Spleen (tissue), 11 donors: ENCODE measurements around the gene BATF2. TPM values are rescaled to one million over a fixed set of nuclear protein-coding genes. Genes with fewer than 3 reads are reported as not detected.
A peak's percentile ranks its signal among the peaks of the same experiment; 100 is the strongest.

Source experiments
- DNase-seq: peaks from one replicate; pipeline ENCODE4 v3.0.0-alpha.2; 2020
- H3K27ac ChIP-seq, 8 donors: fragments of 200-600 bp; sonication (generic) in 7 of 8; 1 replicate in 4 of 8; 2 replicates in 4 of 8; pipeline versions ENCODE4 v1.5.0 to v1.8.0; 2016 to 2021; ENCODE audit warnings: inconsistent platforms in 4 of 8, mild to moderate bottlenecking in 4 of 8, moderate library complexity in 1 of 8
- H3K27me3 ChIP-seq, 7 donors: fragments of 200-600 bp; sonication (generic) in 6 of 7; replicated peaks in 1 of 7; 1 replicate in 4 of 7; 2 replicates in 3 of 7; pipeline versions ENCODE4 v1.5.0 to v1.8.0; 2016 to 2021; ENCODE audit warnings: inconsistent platforms in 3 of 7, mild to moderate bottlenecking in 1 of 7
- H3K36me3 ChIP-seq, 6 donors: fragments of 200-600 bp; sonication (generic) in 5 of 6; 1 replicate in 4 of 6; 2 replicates in 2 of 6; pipeline versions ENCODE4 v1.5.0 to v1.8.0; 2016 to 2021; ENCODE audit warnings: inconsistent platforms in 2 of 6
- H3K4me1 ChIP-seq, 6 donors: fragments of 200-600 bp; sonication (generic) in 5 of 6; 1 replicate in 3 of 6; 2 replicates in 3 of 6; pipeline versions ENCODE4 v1.5.0 to v1.8.0; 2016 to 2021; ENCODE audit warnings: inconsistent platforms in 3 of 6
- H3K4me3 ChIP-seq, 8 donors: fragments of 200-600 bp; sonication (generic) in 7 of 8; 1 replicate in 4 of 8; 2 replicates in 4 of 8; pipeline versions ENCODE4 v1.5.0 to v1.8.0; 2016 to 2021; ENCODE audit warnings: inconsistent platforms in 4 of 8, mild to moderate bottlenecking in 4 of 8, moderate library complexity in 2 of 8
- H3K9me3 ChIP-seq, 8 donors: fragments of 200-600 bp; sonication (generic) in 7 of 8; 1 replicate in 4 of 8; 2 replicates in 4 of 8; pipeline versions ENCODE4 v1.5.0 to v1.8.0; 2016 to 2021; ENCODE audit warnings: inconsistent platforms in 4 of 8
- POLR2A ChIP-seq, 3 donors: fragments of 450-650 bp; IDR thresholded peaks; one replicate each; pipeline ENCODE4 v1.5.1; 2017; ENCODE audit warnings: antibody characterized with exemption in 3 of 3, mild to moderate bottlenecking in 1 of 3
- POLR2AphosphoS5 ChIP-seq, 3 donors: sonication (generic); formaldehyde crosslinking; IDR thresholded peaks; one replicate each; pipeline ENCODE4 v1.5.1; 2017; ENCODE audit warnings: antibody characterized with exemption in 3 of 3
- WGBS, 5 donors: extraction: QIAGEN DNeasy Blood & Tissue Kit in 3 of 5; methylation state at CpG; one replicate each; pipeline versions ENCODE4 v1.1.5 to v1.1.7; 2013 to 2018; 5-methylcytosine and 5-hydroxymethylcytosine counted together
- intact Hi-C: fragments of 100-400 bp; cut with DNase I; formaldehyde crosslinking; loops from one replicate; pipeline ENCODE4 v1.15.0; 2023; ENCODE audit warnings: low total_unique reads
- polyA plus RNA-seq, 3 donors: library from polyadenylated mRNA; stranded (reverse); fragments of 200-250 nt; gene quantifications; one replicate each; pipeline ENCODE4 v1.2.1, GENCODE V29; 2013
- total RNA-seq, 7 donors: library from RNA; depleted of rRNA in 3 of 7; stranded (reverse); fragments of >200 nt in 3 of 7; fragmentation: NEBNext Ultra II Directional in 4 of 7; extraction: Animal tissue kit (Norgen Biotek cat#: 25700) in 4 of 7; gene quantifications; one replicate each; pipeline versions ENCODE4 v1.1.0 to v1.2.1, GENCODE V29; 2016 to 2021
- TF ChIP-seq, protein P1 (sequence below), 11 experiments: fragments of 200-600 bp in 7 of 11; fragments of 450-650 bp in 4 of 11; sonication (generic) in 4 of 11; IDR thresholded peaks in 8 of 11; conservative IDR thresholded peaks in 3 of 11; 1 replicate in 7 of 11; 2 replicates in 4 of 11; pipeline versions ENCODE4 v1.4.0 to v1.8.0; 2016 to 2021; ENCODE audit warnings: antibody characterized with exemption in 11 of 11, inconsistent platforms in 4 of 11, mild to moderate bottlenecking in 1 of 11
- donor health status: healthy with polysubstance abuse.
- donor health status: DM: no; HTN: no; CAD: no; lungs with moderate emphysema.
- donor health status: DM: no; HTN: no; CAD: no.
- donor health status: Bipolar disorder and iron deficiency.
- donor health status: healthy.
- donor health status: DM: no; HTN: no; CAD: no.
- donor health status: DM: yes; HTN: yes; CAD: no.

BATF2 gene
- total and polyA plus RNA-seq, 10 donors: 4.3 to 23.1 (median 16.0) TPM

DNA sequence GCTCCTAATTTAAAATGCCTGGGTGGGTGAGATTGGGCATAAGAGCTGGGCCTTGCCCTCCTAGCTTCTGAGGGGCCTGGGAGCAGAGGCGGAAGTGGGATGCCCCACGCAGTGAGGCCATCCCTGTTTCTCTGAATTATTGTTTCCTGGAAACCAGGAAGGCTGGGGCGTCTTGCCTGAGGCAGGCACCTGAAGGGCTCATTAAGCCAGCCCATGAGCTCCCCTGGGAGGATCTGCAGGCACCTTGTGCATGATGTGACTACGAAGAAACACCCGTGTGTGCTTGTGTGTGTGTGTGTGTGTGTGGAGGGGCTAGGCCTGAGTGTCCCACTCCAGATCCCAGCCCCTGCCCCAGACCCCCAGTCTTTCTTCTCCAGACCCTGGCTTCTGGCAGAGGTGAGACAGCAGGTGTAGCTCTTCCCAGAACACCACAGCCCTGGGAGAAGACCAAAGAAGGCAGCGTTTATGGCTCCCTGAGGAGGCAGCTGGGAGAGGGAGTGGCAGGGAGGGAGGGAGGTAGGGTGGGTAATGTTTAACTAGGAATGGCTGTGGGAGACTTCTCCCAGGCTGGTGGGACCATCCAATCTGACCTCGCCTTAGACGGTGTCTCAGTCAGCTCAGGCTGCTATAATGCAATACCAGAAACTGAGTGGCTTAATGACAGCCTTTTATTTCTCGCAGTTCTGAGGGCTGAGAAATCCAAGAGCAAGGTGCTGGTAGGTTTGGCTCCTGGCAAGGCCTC is 2.1 kb upstream of the BATF2 start:
- no peak for DNase-seq
- H3K36me3 ChIP-seq: peaks cover 0 to 10% (median 0%) of the 10 kb centered on the region in 6 donors
- intact Hi-C loops: loop anchor here (10.0 kb wide), 1 partner anchor 64 kb away; the partner anchor contains the start of gene GPHA2
- no peak overlapping the region for H3K4me3 ChIP-seq
- H3K9me3 ChIP-seq: no peaks in the 10 kb centered on the region
- peaks cover 16 to 68% (median 32%) of the 10 kb centered on the region in 6 donors for H3K4me1 ChIP-seq
- peak overlapping the region in 2 of 8 donors; percentile 36 to 87 for H3K27ac ChIP-seq
- H3K27me3 ChIP-seq: no peaks in the 10 kb centered on the region
- 65 to 74% (median 71%) methylated on average over 8 to 9 of the region's 9 CpGs for WGBS, 5 donors
- TF ChIP-seq, protein P1, sequence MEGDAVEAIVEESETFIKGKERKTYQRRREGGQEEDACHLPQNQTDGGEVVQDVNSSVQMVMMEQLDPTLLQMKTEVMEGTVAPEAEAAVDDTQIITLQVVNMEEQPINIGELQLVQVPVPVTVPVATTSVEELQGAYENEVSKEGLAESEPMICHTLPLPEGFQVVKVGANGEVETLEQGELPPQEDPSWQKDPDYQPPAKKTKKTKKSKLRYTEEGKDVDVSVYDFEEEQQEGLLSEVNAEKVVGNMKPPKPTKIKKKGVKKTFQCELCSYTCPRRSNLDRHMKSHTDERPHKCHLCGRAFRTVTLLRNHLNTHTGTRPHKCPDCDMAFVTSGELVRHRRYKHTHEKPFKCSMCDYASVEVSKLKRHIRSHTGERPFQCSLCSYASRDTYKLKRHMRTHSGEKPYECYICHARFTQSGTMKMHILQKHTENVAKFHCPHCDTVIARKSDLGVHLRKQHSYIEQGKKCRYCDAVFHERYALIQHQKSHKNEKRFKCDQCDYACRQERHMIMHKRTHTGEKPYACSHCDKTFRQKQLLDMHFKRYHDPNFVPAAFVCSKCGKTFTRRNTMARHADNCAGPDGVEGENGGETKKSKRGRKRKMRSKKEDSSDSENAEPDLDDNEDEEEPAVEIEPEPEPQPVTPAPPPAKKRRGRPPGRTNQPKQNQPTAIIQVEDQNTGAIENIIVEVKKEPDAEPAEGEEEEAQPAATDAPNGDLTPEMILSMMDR (IDR thresholded peaks at IDR 0.05 in 8 of 11, conservative IDR thresholded peaks at IDR 0.05 in 3 of 11): no peak
- TF ChIP-seq POLR2A (IDR thresholded peaks at IDR 0.05) (no peak), POLR2AphosphoS5 (IDR thresholded peaks at IDR 0.05) (no peak)

DNA sequence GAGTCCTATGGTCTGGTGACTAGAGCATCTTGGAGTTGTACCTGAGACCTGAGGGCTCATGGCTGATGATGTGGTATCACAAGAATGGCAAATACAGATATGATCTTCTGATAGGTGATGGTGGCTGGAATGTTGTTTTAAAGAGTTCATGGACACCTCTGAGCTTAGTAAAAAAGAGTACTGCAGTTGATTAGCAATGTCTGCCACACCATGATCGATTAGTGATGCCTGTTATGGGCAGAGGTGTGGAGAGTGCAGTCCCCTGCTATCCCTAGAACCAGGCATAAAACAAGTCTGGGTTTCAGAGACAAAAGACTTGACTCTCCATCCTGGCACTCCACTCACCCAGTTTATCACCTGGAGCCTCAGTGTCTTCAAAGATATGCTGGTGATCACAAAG is 1.4 kb upstream of the BATF2 start:
- peak overlapping the region in 2 of 8 donors; percentile 36 to 87 for H3K27ac ChIP-seq
- H3K9me3 ChIP-seq: no peaks in the 10 kb centered on the region
- H3K27me3 ChIP-seq: no peaks in the 10 kb centered on the region
- WGBS, 5 donors: 56 to 100% (median 87%) methylated on average over 1 of the region's 1 CpG
- DNase-seq: no peak
- H3K36me3 ChIP-seq: peaks cover 0 to 18% (median 0%) of the 10 kb centered on the region in 6 donors
- H3K4me1 ChIP-seq: peaks cover 16 to 75% (median 38%) of the 10 kb centered on the region in 6 donors
- intact Hi-C loops: loop anchor here (10.0 kb wide), 1 partner anchor 63 kb away; the partner anchor contains the start of gene GPHA2
- no peak overlapping the region for H3K4me3 ChIP-seq
- no peak for TF ChIP-seq POLR2AphosphoS5 (IDR thresholded peaks at IDR 0.05)
- no peak for TF ChIP-seq POLR2A (IDR thresholded peaks at IDR 0.05)

DNA sequence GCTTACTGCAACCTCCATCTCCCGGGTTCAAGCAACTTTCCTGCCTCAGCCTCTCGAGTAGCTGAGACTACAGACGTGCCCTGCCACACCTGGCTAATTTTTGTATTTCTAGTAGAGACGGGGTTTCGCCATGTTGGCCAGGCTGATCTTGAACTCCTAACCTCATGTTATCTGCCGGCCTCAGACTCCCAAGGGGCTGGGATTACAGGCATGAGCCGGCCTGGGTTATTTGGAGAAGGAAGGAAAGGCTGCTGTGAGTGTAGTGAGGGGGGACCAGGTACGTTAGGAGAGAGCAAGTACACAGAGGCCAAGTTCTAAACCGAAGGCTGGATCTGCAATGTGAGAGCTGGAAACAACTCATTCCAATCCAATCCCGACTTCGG is 453 bp downstream of the BATF2 start:
- DNase-seq: no peak
- peak overlapping the region; percentile 43 to 77 (median 57) for H3K4me3 ChIP-seq
- H3K36me3 ChIP-seq: peaks cover 0 to 36% (median 4%) of the 10 kb centered on the region in 6 donors
- no peaks in the 10 kb centered on the region for H3K9me3 ChIP-seq
- peak overlapping the region; percentile 65 to 87 (median 80) for H3K27ac ChIP-seq
- H3K27me3 ChIP-seq: no peaks in the 10 kb centered on the region
- peaks cover 16 to 82% (median 50%) of the 10 kb centered on the region in 6 donors for H3K4me1 ChIP-seq
- 23 to 37% (median 30%) methylated on average over 11 of the region's 11 CpGs for WGBS, 5 donors
- no peak for TF ChIP-seq POLR2A (IDR thresholded peaks at IDR 0.05)
- intact Hi-C loops: loop anchor here (10.0 kb wide), 1 partner anchor 62 kb away; the partner anchor contains the start of gene GPHA2

DNA sequence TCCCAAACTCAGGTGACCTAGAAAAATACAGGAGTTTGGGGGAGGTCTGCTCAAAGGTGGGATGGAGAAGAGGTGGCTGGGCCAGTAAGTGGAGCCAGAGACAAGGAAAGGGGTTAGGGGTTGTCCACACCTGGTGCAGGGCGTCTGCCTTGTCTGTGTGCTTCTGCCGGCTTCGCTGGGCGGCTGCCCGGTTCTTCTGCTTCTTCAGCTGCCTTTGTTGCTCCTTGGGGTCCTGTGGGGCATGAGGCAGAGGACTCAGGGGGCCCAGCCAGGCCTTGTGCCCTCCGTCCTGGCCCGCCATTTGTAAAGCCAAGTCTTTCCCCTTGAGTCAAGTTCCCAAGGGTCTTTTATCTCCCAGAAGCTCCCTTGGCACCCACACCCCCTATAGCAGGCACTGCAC is 2.5 kb downstream of the BATF2 start:
- TF ChIP-seq, protein P1 (IDR thresholded peaks at IDR 0.05 in 8 of 11, conservative IDR thresholded peaks at IDR 0.05 in 3 of 11): no peak
- no peak for TF ChIP-seq POLR2AphosphoS5 (IDR thresholded peaks at IDR 0.05)
- no peak for TF ChIP-seq POLR2A (IDR thresholded peaks at IDR 0.05)
- peaks cover 35 to 97% (median 70%) of the 10 kb centered on the region in 6 donors for H3K4me1 ChIP-seq
- H3K27ac ChIP-seq: peak overlapping the region in 5 of 8 donors; percentile 6 to 88 (median 38)
- no peaks in the 10 kb centered on the region for H3K27me3 ChIP-seq
- H3K4me3 ChIP-seq: peak overlapping the region in 1 of 8 donors; percentile 57
- no peaks in the 10 kb centered on the region for H3K9me3 ChIP-seq
- 90 to 95% (median 95%) methylated on average over 7 of the region's 7 CpGs for WGBS, 5 donors
- intact Hi-C loops: loop anchor here (10.0 kb wide), 1 partner anchor 60 kb away; the partner anchor contains the start of gene GPHA2
- DNase-seq: no peak
- H3K36me3 ChIP-seq: peaks cover 0 to 46% (median 4%) of the 10 kb centered on the region in 6 donors
